Type B pancreatic cell (in vitro differentiated cells): ENCODE measurements around the gene MPZL1. TPM values are rescaled to one million over a fixed set of nuclear protein-coding genes. Genes with fewer than 3 reads are reported as not detected.

Source experiments
- DNase-seq: peaks from one replicate; pipeline ENCODE4 v3.0.0; 2021; ENCODE audit warnings: mixed read lengths; ENCODE audit not compliant: unreplicated experiment; ENCODE audit errors: extremely low spot score
- H3K27ac Mint-ChIP-seq: 2 replicates; pipeline ENCODE4 v1.8.0; 2021; ENCODE audit warnings: mild to moderate bottlenecking, mixed read lengths
- H3K27me3 Mint-ChIP-seq: 2 replicates; pipeline ENCODE4 v1.8.0; 2021; ENCODE audit warnings: mixed read lengths
- H3K36me3 Mint-ChIP-seq: 2 replicates; pipeline ENCODE4 v1.8.0; 2021; ENCODE audit warnings: mixed read lengths
- H3K4me1 Mint-ChIP-seq: one replicate; pipeline ENCODE4 v1.8.0; 2021; ENCODE audit warnings: mixed read lengths; ENCODE audit not compliant: unreplicated experiment
- H3K4me3 Mint-ChIP-seq: 2 replicates; pipeline ENCODE4 v1.8.0; 2021; ENCODE audit warnings: mild to moderate bottlenecking, mixed read lengths
- H3K9me3 Mint-ChIP-seq: 2 replicates; pipeline ENCODE4 v1.8.0; 2021; ENCODE audit warnings: mixed read lengths
- total RNA-seq: library from RNA; stranded (reverse); gene quantifications from 2 replicates; pipeline ENCODE4 v1.2.1, GENCODE V29; 2021; ENCODE audit warnings: low replicate concordance
- TF ChIP-seq, protein P1 (sequence below): fragments of 200-600 bp; sonication (generic); conservative IDR thresholded peaks from 2 replicates; pipeline ENCODE4 v1.5.0; 2021; ENCODE audit warnings: antibody characterized with exemption, mild to moderate bottlenecking

MPZL1 gene
- total RNA-seq, 1 donor from 2014 or later: 103 TPM

DNA sequence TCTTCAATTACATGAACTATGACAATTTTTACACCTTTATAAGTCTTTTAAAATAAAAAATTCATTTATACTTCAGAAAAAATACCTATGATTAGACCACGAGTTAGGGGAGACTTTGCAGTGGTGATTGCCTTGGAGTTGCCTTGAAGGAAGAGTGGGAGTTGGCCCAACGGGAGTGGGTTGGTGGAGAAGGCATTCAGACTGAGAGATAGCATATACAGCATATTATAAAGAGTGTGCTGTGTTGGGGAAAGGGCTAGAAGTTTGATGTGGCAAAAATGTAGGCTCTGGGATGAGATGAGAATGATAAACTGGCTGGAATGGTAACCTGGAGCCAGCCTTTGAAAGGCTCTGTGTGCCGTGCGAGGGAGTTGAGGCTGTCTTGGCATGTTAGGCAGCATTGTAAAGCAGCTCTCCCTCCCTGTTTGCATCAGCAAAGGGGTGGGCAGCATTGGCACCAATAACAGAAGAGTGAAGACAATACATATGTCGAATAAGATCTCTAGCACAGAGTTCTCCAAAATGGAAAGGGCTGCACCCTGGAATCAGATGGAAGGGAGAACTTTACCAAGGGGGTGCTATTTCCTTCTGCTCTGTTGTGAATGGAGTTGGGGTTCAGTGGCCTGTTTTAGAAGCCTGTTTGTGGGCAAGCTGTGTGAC is 24.4 kb downstream of the MPZL1 start:
- Mint-ChIP-seq H3K27ac (peak overlapping the region; percentile 19), H3K4me3 (no peak overlapping the region), H3K4me1 (peaks cover 28% of the 10 kb centered on the region), H3K9me3 (no peaks in the 10 kb centered on the region), H3K27me3 (no peaks in the 10 kb centered on the region), H3K36me3 (peaks cover 13% of the 10 kb centered on the region)
- no peak for DNase-seq
- TF ChIP-seq, protein P1, sequence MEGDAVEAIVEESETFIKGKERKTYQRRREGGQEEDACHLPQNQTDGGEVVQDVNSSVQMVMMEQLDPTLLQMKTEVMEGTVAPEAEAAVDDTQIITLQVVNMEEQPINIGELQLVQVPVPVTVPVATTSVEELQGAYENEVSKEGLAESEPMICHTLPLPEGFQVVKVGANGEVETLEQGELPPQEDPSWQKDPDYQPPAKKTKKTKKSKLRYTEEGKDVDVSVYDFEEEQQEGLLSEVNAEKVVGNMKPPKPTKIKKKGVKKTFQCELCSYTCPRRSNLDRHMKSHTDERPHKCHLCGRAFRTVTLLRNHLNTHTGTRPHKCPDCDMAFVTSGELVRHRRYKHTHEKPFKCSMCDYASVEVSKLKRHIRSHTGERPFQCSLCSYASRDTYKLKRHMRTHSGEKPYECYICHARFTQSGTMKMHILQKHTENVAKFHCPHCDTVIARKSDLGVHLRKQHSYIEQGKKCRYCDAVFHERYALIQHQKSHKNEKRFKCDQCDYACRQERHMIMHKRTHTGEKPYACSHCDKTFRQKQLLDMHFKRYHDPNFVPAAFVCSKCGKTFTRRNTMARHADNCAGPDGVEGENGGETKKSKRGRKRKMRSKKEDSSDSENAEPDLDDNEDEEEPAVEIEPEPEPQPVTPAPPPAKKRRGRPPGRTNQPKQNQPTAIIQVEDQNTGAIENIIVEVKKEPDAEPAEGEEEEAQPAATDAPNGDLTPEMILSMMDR: no peak

DNA sequence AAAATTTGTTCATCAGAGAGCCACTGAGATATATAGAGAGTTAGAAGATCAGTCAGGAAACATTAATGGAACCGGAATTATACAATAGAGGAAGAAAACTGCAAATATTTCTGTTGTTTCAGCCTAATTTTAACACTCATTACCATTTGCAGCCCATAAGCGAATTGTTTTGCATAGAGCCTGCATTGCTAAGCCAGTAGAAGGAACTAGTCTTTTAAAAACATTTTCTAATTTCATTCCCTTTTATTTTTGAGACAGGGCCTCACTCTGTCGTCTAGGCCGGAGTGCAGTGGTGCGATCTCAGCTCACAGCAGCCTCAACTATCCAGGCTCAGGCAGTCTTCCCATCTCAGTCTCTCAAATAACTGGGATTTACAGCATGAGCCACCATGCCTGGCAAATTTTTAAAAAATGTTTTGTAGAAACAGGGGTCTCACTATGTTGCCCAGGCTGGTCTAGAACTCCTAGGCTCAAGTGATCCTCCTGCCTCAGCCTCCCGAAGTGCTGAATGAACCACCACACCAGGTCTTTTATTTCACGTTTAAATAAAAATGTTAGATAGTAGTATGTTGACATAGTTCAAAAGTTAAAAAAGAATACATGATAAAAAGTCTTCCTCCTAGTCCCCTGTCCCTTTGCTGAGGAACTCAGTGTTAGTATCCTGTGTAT is 25.3 kb downstream of the MPZL1 start:
- H3K9me3 Mint-ChIP-seq: no peaks in the 10 kb centered on the region
- no peaks in the 10 kb centered on the region for H3K27me3 Mint-ChIP-seq
- H3K27ac Mint-ChIP-seq: no peak overlapping the region
- TF ChIP-seq, protein P1: no peak
- H3K36me3 Mint-ChIP-seq: peaks cover 16% of the 10 kb centered on the region
- peaks cover 33% of the 10 kb centered on the region for H3K4me1 Mint-ChIP-seq
- H3K4me3 Mint-ChIP-seq: no peak overlapping the region
- DNase-seq: no peak

DNA sequence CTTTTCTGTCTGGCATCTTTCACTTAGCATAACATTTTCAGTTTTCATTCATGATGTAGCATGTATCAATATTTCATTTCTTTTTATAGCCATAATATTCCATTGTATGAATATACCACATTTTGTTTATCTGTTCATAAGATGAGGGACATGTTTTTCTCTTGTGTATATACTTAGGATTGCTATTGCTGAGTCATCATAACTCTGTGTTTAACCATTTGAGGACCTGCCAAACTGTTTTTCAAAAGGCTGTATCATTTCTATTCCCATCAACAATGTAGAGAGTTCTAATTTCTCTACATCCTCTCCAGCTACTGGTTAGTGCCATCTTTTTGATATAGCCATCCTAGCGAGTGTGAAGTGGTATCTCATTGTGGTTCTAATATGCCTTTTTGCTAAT is 26.2 kb downstream of the MPZL1 start:
- no peak for DNase-seq
- Mint-ChIP-seq H3K9me3 (no peaks in the 10 kb centered on the region), H3K36me3 (peaks cover 17% of the 10 kb centered on the region), H3K4me3 (no peak overlapping the region), H3K4me1 (peaks cover 34% of the 10 kb centered on the region), H3K27me3 (no peaks in the 10 kb centered on the region), H3K27ac (no peak overlapping the region)
- TF ChIP-seq, protein P1: no peak

DNA sequence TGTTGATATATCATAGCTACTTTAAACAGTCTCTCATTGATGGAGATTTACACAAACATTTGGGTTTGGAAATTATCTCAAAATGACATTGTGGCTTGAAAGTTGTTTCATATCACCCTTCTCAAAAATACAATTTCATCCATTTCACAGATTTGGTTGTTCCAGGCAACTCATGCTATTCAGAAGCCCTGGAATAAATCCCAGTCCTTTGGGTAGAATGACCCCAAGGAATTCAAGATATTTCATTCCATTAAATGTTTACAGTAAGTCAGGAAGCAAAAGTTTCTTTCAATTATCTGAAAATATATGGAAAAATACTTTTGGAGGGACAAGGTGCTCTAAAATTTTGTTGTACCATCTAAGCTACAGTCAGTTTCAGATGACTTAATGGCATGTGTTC is 27.1 kb downstream of the MPZL1 start:
- DNase-seq: no peak

DNA sequence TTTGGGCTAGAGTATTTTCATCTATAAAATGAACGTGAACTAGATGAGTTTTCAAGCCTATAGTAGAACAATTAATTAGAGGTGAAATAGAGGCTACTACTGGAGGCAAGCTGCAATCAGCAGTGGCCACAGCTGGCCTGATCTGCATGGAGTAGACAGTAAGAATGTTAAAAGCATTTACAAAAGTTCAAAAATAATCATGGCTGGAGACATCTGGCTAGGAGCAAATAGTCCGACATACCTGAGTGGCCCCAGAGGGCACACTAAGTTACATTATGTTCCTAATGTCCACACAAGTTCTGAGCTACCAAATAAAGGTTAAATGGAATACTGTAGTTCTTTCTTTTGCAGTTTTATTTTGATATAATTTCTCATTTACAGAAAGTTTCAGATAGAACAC is 28.0 kb downstream of the MPZL1 start:
- DNase-seq: no peak
- TF ChIP-seq, protein P1: no peak
- no peaks in the 10 kb centered on the region for H3K9me3 Mint-ChIP-seq
- H3K36me3 Mint-ChIP-seq: peaks cover 14% of the 10 kb centered on the region
- peak overlapping the region; percentile 61 for H3K27ac Mint-ChIP-seq
- no peak overlapping the region for H3K4me3 Mint-ChIP-seq
- peaks cover 37% of the 10 kb centered on the region for H3K4me1 Mint-ChIP-seq
- H3K27me3 Mint-ChIP-seq: no peaks in the 10 kb centered on the region

More for the DNA sequence above, 27.1 kb downstream of the MPZL1 start:
- H3K4me1 Mint-ChIP-seq: peaks cover 37% of the 10 kb centered on the region
- H3K9me3 Mint-ChIP-seq: no peaks in the 10 kb centered on the region
- TF ChIP-seq, protein P1: no peak
- no peak overlapping the region for H3K27ac Mint-ChIP-seq
- H3K27me3 Mint-ChIP-seq: no peaks in the 10 kb centered on the region
- H3K4me3 Mint-ChIP-seq: no peak overlapping the region
- peaks cover 14% of the 10 kb centered on the region for H3K36me3 Mint-ChIP-seq
